K562 (cell line): Measurements from ENCODE around the gene MAP7D1. TPM values are rescaled to one million over a fixed set of nuclear protein-coding genes. Genes with fewer than 3 reads are reported as not detected.

Source experiments
- ARHGAP35 ChIP-seq: fragments of 450-650 bp; IDR thresholded peaks from 2 replicates; pipeline ENCODE4 v1.6.1; 2018; ENCODE audit not compliant: partially characterized antibody
- CC2D1A ChIP-seq: fragments of 450-650 bp; IDR thresholded peaks from 2 replicates; pipeline ENCODE4 v1.6.1; 2017; ENCODE audit warnings: mild to moderate bottlenecking
- FOXK2 ChIP-seq, 2 experiments: fragments of 450-650 bp; IDR thresholded peaks in 1 of 2; conservative IDR thresholded peaks in 1 of 2; 2 replicates each; pipeline ENCODE4 v1.6.1; 2016; ENCODE audit warnings: low read depth in 2 of 2, mild to moderate bottlenecking in 1 of 2
- NEUROD1 ChIP-seq: fragments of 150-350 bp; IDR thresholded peaks from 2 replicates; pipeline ENCODE4 v1.6.1; 2014; ENCODE audit warnings: borderline replicate concordance, low read length, low read depth; ENCODE audit not compliant: partially characterized antibody
- NFYB ChIP-seq: IDR thresholded peaks from 2 replicates; pipeline ENCODE4 v1.6.1; 2011; ENCODE audit warnings: mild to moderate bottlenecking, moderate library complexity; ENCODE audit not compliant: insufficient read length; ENCODE audit errors: extremely low read depth
- POLR2A ChIP-seq: fragments of 450-650 bp; conservative IDR thresholded peaks from 2 replicates; pipeline ENCODE4 v1.6.1; 2016
- RBBP5 ChIP-seq: fragments of 200-600 bp; sonication (generic); IDR thresholded peaks from 2 replicates; pipeline ENCODE4 v1.6.1; 2012; ENCODE audit warnings: borderline replicate concordance, mild to moderate bottlenecking, low read length, control low read depth, inconsistent platforms; ENCODE audit not compliant: insufficient read depth, poor library complexity, severe bottlenecking
- RBFOX2 ChIP-seq: fragments of 200-400 bp; formaldehyde crosslinking; IDR thresholded peaks from 2 replicates; pipeline ENCODE4 v1.6.1; 2017; ENCODE audit warnings: low read depth, mild to moderate bottlenecking, low read length, moderate library complexity
- RBM25 ChIP-seq: fragments of 200-400 bp; formaldehyde crosslinking; IDR thresholded peaks from 2 replicates; pipeline ENCODE4 v1.6.1; 2018; ENCODE audit warnings: low read length, low read depth, moderate library complexity; ENCODE audit not compliant: severe bottlenecking
- RCOR1 ChIP-seq, 2 experiments: IDR thresholded peaks; 2 replicates each; pipeline ENCODE4 v1.6.1; 2012; ENCODE audit warnings: low read depth in 2 of 2, low read length in 2 of 2, borderline replicate concordance in 1 of 2, improper control_type of control experiment in 1 of 2
- SAP30 ChIP-seq: fragments of 200-600 bp; sonication (generic); IDR thresholded peaks from 2 replicates; pipeline ENCODE4 v1.6.1; 2012; ENCODE audit warnings: borderline replicate concordance, low read depth, mild to moderate bottlenecking, moderate library complexity, low read length, control low read depth, inconsistent platforms; ENCODE audit not compliant: insufficient read depth, poor library complexity, severe bottlenecking
- SLC30A9 ChIP-seq: fragments of 250-450 bp; sonication (Bioruptor Pico); IDR thresholded peaks from 2 replicates; pipeline ENCODE4 v1.8.0; 2022; ENCODE audit warnings: mild to moderate bottlenecking, moderate library complexity
- TCF7L2 ChIP-seq: fragments of 150-350 bp; IDR thresholded peaks from 2 replicates; pipeline ENCODE4 v1.6.1; 2016; ENCODE audit warnings: low read depth, mild to moderate bottlenecking, low read length, moderate library complexity
- TFAM ChIP-seq: fragments of 250-450 bp; sonication (Bioruptor Pico); conservative IDR thresholded peaks from 2 replicates; pipeline ENCODE4 v1.5.0; 2021; ENCODE audit warnings: mild to moderate bottlenecking, moderate library complexity
- ZNF124 ChIP-seq: sonication (generic); formaldehyde crosslinking; IDR thresholded peaks from 2 replicates; pipeline ENCODE4 v1.8.1; 2022; ENCODE audit warnings: missing genetic modification reagents
- ZNF165 ChIP-seq: fragments of 250-450 bp; sonication (Bioruptor Pico); IDR thresholded peaks from 2 replicates; pipeline ENCODE4 v1.4.0; 2020; ENCODE audit warnings: borderline replicate concordance
- ZNF551 ChIP-seq: fragments of 250-450 bp; sonication (Bioruptor Pico); IDR thresholded peaks from 2 replicates; pipeline ENCODE4 v1.5.0; 2021; ENCODE audit warnings: mild to moderate bottlenecking, moderate library complexity
- ZNF695 ChIP-seq: fragments of 450-650 bp; formaldehyde crosslinking; IDR thresholded peaks from 2 replicates; pipeline ENCODE4 v1.4.0; 2020; ENCODE audit warnings: mild to moderate bottlenecking, moderate library complexity
- polyA plus RNA-seq, 8 experiments: library from polyadenylated mRNA; depleted of rRNA in 4 of 8; stranded (reverse) in 5 of 8; unstranded in 3 of 8; fragments of >200 nt; fragmentation: Nextera tagmentation in 2 of 8; fragmentation: Illumina TruSeq in 1 of 8; extraction: Ambion mirVana in 2 of 8; extraction: Trizol in 1 of 8; gene quantifications; 2 replicates each; pipeline versions ENCODE4 v1.2.1 to v1.2.3, GENCODE V29; 2011 to 2014; ENCODE audit warnings: inconsistent platforms in 1 of 8, missing spikeins in 1 of 8
- total RNA-seq, 7 experiments: library from RNA; depleted of rRNA in 6 of 7; stranded (reverse); fragments of >200 nt in 6 of 7; fragmentation: Illumina TruSeq in 2 of 7; extraction: Trizol in 2 of 7; gene quantifications; 2 replicates each; pipeline versions ENCODE4 v1.2.1 to v1.2.3, GENCODE V29; 2011 to 2021; ENCODE audit warnings: low replicate concordance in 1 of 7
- TF ChIP-seq, protein P1 (sequence below), 2 experiments: fragments of 450-650 bp in 1 of 2; IDR thresholded peaks; 2 replicates each; pipeline ENCODE4 v1.6.1; 2011 to 2017; ENCODE audit warnings: low read depth in 2 of 2, antibody characterized with exemption in 1 of 2, borderline replicate concordance in 1 of 2, low read length in 1 of 2, mild to moderate bottlenecking in 1 of 2, mixed read lengths in 1 of 2; ENCODE audit not compliant: control insufficient read depth in 1 of 2
- TF ChIP-seq, protein P2 (sequence below): IDR thresholded peaks from 2 replicates; pipeline ENCODE4 v1.6.1; 2016; ENCODE audit warnings: missing genetic modification characterization, missing compliant biosample characterization
- TF ChIP-seq, protein P3 (sequence below): fragments of 450-650 bp; formaldehyde crosslinking; IDR thresholded peaks from 2 replicates; pipeline ENCODE4 v1.4.0; 2020; ENCODE audit warnings: mild to moderate bottlenecking

Gene MAP7D1
- total and polyA plus RNA-seq, 9 of the 15 experiments (the other 6 are each of a cell fraction or from before 2014, with no cell fraction given): 3.6 to 108 (median 34.5) TPM

DNA sequence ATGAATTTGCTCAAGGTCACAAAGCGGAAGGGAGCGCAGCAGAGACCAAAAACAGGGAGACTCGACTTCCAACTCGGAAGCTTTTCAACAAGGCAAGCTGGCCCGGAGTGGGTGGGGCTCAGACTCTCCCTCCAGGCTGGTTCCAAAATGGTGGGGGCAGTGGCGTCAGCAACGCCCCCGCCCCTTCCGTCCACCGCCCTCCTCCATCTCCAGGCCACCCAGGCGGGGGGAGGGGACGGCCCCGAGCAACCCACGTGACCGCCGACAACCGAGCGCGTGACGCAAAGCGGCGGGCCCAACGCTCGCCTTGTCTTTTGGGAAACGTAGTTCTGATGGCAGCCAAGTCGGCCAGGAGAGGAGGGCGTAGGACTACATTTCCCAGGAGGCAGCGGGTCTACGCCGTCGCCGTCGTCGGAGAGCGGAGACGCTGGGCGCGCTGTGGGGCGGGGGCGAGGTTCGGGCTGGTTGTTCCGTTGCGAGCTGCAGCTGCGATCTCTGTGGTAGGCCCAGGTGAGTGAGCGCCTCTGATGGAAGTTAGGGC lies 68.1 kb downstream of the MAP7D1 start, which contains the start of gene THRAP3 (continued):
- TF ChIP-seq, protein P1, sequence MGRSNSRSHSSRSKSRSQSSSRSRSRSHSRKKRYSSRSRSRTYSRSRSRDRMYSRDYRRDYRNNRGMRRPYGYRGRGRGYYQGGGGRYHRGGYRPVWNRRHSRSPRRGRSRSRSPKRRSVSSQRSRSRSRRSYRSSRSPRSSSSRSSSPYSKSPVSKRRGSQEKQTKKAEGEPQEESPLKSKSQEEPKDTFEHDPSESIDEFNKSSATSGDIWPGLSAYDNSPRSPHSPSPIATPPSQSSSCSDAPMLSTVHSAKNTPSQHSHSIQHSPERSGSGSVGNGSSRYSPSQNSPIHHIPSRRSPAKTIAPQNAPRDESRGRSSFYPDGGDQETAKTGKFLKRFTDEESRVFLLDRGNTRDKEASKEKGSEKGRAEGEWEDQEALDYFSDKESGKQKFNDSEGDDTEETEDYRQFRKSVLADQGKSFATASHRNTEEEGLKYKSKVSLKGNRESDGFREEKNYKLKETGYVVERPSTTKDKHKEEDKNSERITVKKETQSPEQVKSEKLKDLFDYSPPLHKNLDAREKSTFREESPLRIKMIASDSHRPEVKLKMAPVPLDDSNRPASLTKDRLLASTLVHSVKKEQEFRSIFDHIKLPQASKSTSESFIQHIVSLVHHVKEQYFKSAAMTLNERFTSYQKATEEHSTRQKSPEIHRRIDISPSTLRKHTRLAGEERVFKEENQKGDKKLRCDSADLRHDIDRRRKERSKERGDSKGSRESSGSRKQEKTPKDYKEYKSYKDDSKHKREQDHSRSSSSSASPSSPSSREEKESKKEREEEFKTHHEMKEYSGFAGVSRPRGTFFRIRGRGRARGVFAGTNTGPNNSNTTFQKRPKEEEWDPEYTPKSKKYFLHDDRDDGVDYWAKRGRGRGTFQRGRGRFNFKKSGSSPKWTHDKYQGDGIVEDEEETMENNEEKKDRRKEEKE (IDR thresholded peaks at IDR 0.05; ENCODE audit: borderline replicate concordance in 1 of 2, control insufficient read depth in 1 of 2, low read depth in 2 of 2, low read length in 1 of 2): peak in 1 of 2 experiments; percentile 27; a peak in 1 of 4 replicates
- peak; percentile 3 for TF ChIP-seq NFYB
- no peak for TF ChIP-seq RBM25
- no peak for TF ChIP-seq ZNF551 (CRISPR knock-in tag)
- no peak; the same call in 1 of the 2 replicates for TF ChIP-seq TCF7L2
- no peak for TF ChIP-seq ZNF165 (CRISPR knock-in tag)
- peak in 1 of 2 experiments; percentile 75; a peak in 2 of 4 replicates for TF ChIP-seq RCOR1 (IDR thresholded peaks at IDR 0.05; ENCODE audit: borderline replicate concordance in 1 of 2, low read depth in 2 of 2, low read length in 2 of 2)
- TF ChIP-seq RBBP5: no peak
- peak; percentile 96 for TF ChIP-seq POLR2A
- TF ChIP-seq RBFOX2: peak; percentile 98
- no peak for TF ChIP-seq TFAM (CRISPR knock-in tag)
- peak; percentile 85 for TF ChIP-seq NEUROD1
- TF ChIP-seq ARHGAP35: no peak
- TF ChIP-seq SAP30: no peak
- TF ChIP-seq ZNF695 (CRISPR knock-in tag): no peak
- TF ChIP-seq, protein P2, sequence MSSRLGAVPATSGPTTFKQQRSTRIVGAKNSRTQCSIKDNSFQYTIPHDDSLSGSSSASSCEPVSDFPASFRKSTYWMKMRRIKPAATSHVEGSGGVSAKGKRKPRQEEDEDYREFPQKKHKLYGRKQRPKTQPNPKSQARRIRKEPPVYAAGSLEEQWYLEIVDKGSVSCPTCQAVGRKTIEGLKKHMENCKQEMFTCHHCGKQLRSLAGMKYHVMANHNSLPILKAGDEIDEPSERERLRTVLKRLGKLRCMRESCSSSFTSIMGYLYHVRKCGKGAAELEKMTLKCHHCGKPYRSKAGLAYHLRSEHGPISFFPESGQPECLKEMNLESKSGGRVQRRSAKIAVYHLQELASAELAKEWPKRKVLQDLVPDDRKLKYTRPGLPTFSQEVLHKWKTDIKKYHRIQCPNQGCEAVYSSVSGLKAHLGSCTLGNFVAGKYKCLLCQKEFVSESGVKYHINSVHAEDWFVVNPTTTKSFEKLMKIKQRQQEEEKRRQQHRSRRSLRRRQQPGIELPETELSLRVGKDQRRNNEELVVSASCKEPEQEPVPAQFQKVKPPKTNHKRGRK: no peak
- no peak for TF ChIP-seq ZNF124 (CRISPR knock-in tag)
- 0 out of 2 replicates have a peak, but pooled peaks have one; percentile 3 for TF ChIP-seq CC2D1A
- TF ChIP-seq, protein P3, sequence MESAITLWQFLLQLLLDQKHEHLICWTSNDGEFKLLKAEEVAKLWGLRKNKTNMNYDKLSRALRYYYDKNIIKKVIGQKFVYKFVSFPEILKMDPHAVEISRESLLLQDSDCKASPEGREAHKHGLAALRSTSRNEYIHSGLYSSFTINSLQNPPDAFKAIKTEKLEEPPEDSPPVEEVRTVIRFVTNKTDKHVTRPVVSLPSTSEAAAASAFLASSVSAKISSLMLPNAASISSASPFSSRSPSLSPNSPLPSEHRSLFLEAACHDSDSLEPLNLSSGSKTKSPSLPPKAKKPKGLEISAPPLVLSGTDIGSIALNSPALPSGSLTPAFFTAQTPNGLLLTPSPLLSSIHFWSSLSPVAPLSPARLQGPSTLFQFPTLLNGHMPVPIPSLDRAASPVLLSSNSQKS (CRISPR knock-in tag): no peak
- TF ChIP-seq SLC30A9 (CRISPR knock-in tag): no peak
- peak; percentile 1 to 64; a peak in 3 of 4 replicates for TF ChIP-seq FOXK2 (conservative IDR thresholded peaks at IDR 0.05 in 1 of 2, IDR thresholded peaks at IDR 0.05 in 1 of 2; ENCODE audit: low read depth in 2 of 2)
